ENCODE measurements around the gene BCAS3.
"Not testable (repeated sequence)": the region's sequence is repeated elsewhere in the genome, so short reads cannot be mapped to it uniquely, and the experiment has no call there.

BCAS3 gene

GRCh38 chr17:61239327-61239726 is 561.7 kb downstream of the BCAS3 start:
- H3K9me3 ChIP-seq, result no peaks in the 10 kb centered on the region
- intact Hi-C loops (cut with DNase I; ENCODE audit: low total_unique reads), result no loop called here
- peaks cover 0 to 44% (median 16%) of the 10 kb centered on the region in 4 donors for H3K4me1 ChIP-seq

GRCh38 chr17:61239953-61240352 is 562.3 kb downstream of the BCAS3 start:
- peaks cover 0 to 43% (median 16%) of the 10 kb centered on the region in 4 donors for H3K4me1 ChIP-seq
- no peaks in the 10 kb centered on the region for H3K9me3 ChIP-seq
- H3K4me3 ChIP-seq, result no peak overlapping the region
- no peak for DNase-seq
- H3K27me3 ChIP-seq, result no peaks in the 10 kb centered on the region
- intact Hi-C loops (cut with DNase I; ENCODE audit: low total_unique reads), result no loop called here
- TF ChIP-seq CTCF (IDR thresholded peaks at IDR 0.05), result no peak
- H3K36me3 ChIP-seq, result no peaks in the 10 kb centered on the region
- peak overlapping the region in 1 of 2 donors; percentile 37 for H3K27ac ChIP-seq

More at GRCh38 chr17:61239327-61239726, 561.7 kb downstream of the BCAS3 start:
- H3K27me3 ChIP-seq, result no peaks in the 10 kb centered on the region
- no peaks in the 10 kb centered on the region for H3K36me3 ChIP-seq
- peak overlapping the region in 1 of 2 donors; percentile 69 for H3K27ac ChIP-seq
- TF ChIP-seq CTCF (IDR thresholded peaks at IDR 0.05), result no peak
- no peak overlapping the region for H3K4me3 ChIP-seq
- no peak for DNase-seq

GRCh38 chr17:61240851-61241468 is 563.3 kb downstream of the BCAS3 start:
- intact Hi-C loops (cut with DNase I; ENCODE audit: low total_unique reads), result no loop called here
- H3K36me3 ChIP-seq, result no peaks in the 10 kb centered on the region
- no peaks in the 10 kb centered on the region for H3K9me3 ChIP-seq
- H3K4me1 ChIP-seq, result peaks cover 0 to 33% (median 10%) of the 10 kb centered on the region in 4 donors
- TF ChIP-seq CTCF (IDR thresholded peaks at IDR 0.05), result no peak
- H3K4me3 ChIP-seq, result no peak overlapping the region
- no peaks in the 10 kb centered on the region for H3K27me3 ChIP-seq
- peak overlapping the region in 1 of 2 donors; percentile 37 for H3K27ac ChIP-seq
- no peak for DNase-seq

GRCh38 chr17:61244988-61245387 is 567.3 kb downstream of the BCAS3 start:
- H3K9me3 ChIP-seq, H3K27me3 ChIP-seq, DNase-seq, H3K27ac ChIP-seq, H3K36me3 ChIP-seq, H3K4me3 ChIP-seq: not testable (repeated sequence)
- H3K4me1 ChIP-seq, result peaks cover 0 to 38% (median 25%) of the 10 kb centered on the region in 4 donors
- intact Hi-C loops (cut with DNase I; ENCODE audit: low total_unique reads), result loop anchor here (5.0 kb wide), 1 partner anchor 152 kb away; the partner anchor contains the start of gene TBX2

- Histone ChIP-seq H3K4me1 (peaks cover 2 to 41% (median 29%) of the 10 kb centered on the region in 4 donors), H3K27ac (no peak overlapping the region), H3K9me3 (no peaks in the 10 kb centered on the region), H3K4me3 (no peak overlapping the region), H3K27me3 (no peaks in the 10 kb centered on the region), H3K36me3 (no peaks in the 10 kb centered on the region)
- no peak for DNase-seq
- intact Hi-C loops (cut with DNase I; ENCODE audit: low total_unique reads), result loop anchor here (5.0 kb wide), 1 partner anchor 152 kb away; the partner anchor contains the start of gene TBX2
- TF ChIP-seq CTCF (IDR thresholded peaks at IDR 0.05), result no peak
Observed at GRCh38 chr17:61245706-61246135, 568.1 kb downstream of the BCAS3 start.

GRCh38 chr17:61247439-61247838 is 569.8 kb downstream of the BCAS3 start:
- no peaks in the 10 kb centered on the region for H3K36me3 ChIP-seq
- H3K4me3 ChIP-seq, result no peak overlapping the region
- H3K27me3 ChIP-seq, result no peaks in the 10 kb centered on the region
- H3K4me1 ChIP-seq, result peaks cover 5 to 53% (median 41%) of the 10 kb centered on the region in 4 donors
- H3K9me3 ChIP-seq, result no peaks in the 10 kb centered on the region
- DNase-seq, result no peak
- H3K27ac ChIP-seq, result peak overlapping the region; percentile 78 to 89
- intact Hi-C loops (cut with DNase I; ENCODE audit: low total_unique reads), result loop anchor here (5.0 kb wide), 1 partner anchor 150 kb away; the partner anchor contains the start of gene TBX2
- TF ChIP-seq CTCF (IDR thresholded peaks at IDR 0.05), result no peak

All from tibial artery (tissue), 4 donors.